ENCODE measurements around the gene HK3. TPM values are rescaled to one million over a fixed set of nuclear protein-coding genes. Genes with fewer than 3 reads are reported as not detected.

HK3 gene
- total RNA-seq, 1 donor from 2014 or later: not detected

- peaks cover 62% of the 10 kb centered on the region for H3K4me1 Mint-ChIP-seq
- H3K9me3 Mint-ChIP-seq: no peaks in the 10 kb centered on the region
- peaks cover 4% of the 10 kb centered on the region for H3K27me3 Mint-ChIP-seq (ENCODE audit: insufficient read depth, low read depth)
- peaks cover 10% of the 10 kb centered on the region for H4K20me1 ChIP-seq (ENCODE audit: low read depth)
- H3K4me1 ChIP-seq: peaks cover 6% of the 10 kb centered on the region
- no peak overlapping the region for H3K4me3 Mint-ChIP-seq
- TF ChIP-seq EZH2phosphoT487 (IDR thresholded peaks at IDR 0.05): no peak
- H3K79me2 ChIP-seq (ENCODE audit: low read depth): no peaks in the 10 kb centered on the region
- no peak overlapping the region for H2AFZ ChIP-seq (replicated peaks)
- no peak overlapping the region for H3K27ac ChIP-seq
- no peak overlapping the region for H3K4me2 ChIP-seq
- peak overlapping the region; percentile 26 for H3K27ac Mint-ChIP-seq
- DNase-seq (ENCODE audit: low spot score): no peak
- H3K9ac ChIP-seq: no peak overlapping the region
- no peaks in the 10 kb centered on the region for H3K27me3 ChIP-seq
- H3F3A ChIP-seq (ENCODE audit: low read depth): no peaks in the 10 kb centered on the region
- peaks cover 21% of the 10 kb centered on the region for H3K36me3 ChIP-seq
- peaks cover 36% of the 10 kb centered on the region for H3K36me3 Mint-ChIP-seq
- H3K9me3 ChIP-seq (ENCODE audit: low read depth): no peaks in the 10 kb centered on the region
- no peak overlapping the region for H3K4me3 ChIP-seq
Measured at GRCh38 chr5:176906126-176906525, 7.0 kb upstream of the HK3 start.

GRCh38 chr5:176904276-176904675 is 5.1 kb upstream of the HK3 start:
- DNase-seq (ENCODE audit: low spot score): no peak
- no peak overlapping the region for H3K27ac ChIP-seq

GRCh38 chr5:176902911-176903664 is 3.9 kb upstream of the HK3 start:
- H3K27me3 Mint-ChIP-seq (ENCODE audit: insufficient read depth, low read depth): peaks cover 8% of the 10 kb centered on the region
- Histone ChIP-seq H3K4me3 (no peak overlapping the region), H3F3A (ENCODE audit: low read depth) (no peaks in the 10 kb centered on the region), H2AFZ (replicated peaks) (no peak overlapping the region), H3K9ac (no peak overlapping the region), H3K9me3 (ENCODE audit: low read depth) (no peaks in the 10 kb centered on the region), H3K27me3 (no peaks in the 10 kb centered on the region), H4K20me1 (ENCODE audit: low read depth) (no peaks in the 10 kb centered on the region), H3K4me1 (no peaks in the 10 kb centered on the region), H3K27ac (peak overlapping the region; percentile 46), H3K4me2 (no peak overlapping the region), H3K36me3 (peaks cover 21% of the 10 kb centered on the region), H3K79me2 (ENCODE audit: low read depth) (no peaks in the 10 kb centered on the region)
- no peak overlapping the region for H3K4me3 Mint-ChIP-seq
- no peak for DNase-seq (ENCODE audit: low spot score)
- peak overlapping the region; percentile 2 for H3K27ac Mint-ChIP-seq
- TF ChIP-seq CTCF (IDR thresholded peaks at IDR 0.05): no peak
- no peak for TF ChIP-seq EZH2 (IDR thresholded peaks at IDR 0.05)
- TF ChIP-seq EZH2phosphoT487 (IDR thresholded peaks at IDR 0.05): no peak
- no peaks in the 10 kb centered on the region for H3K9me3 Mint-ChIP-seq
- H3K4me1 Mint-ChIP-seq: peaks cover 40% of the 10 kb centered on the region
- H3K36me3 Mint-ChIP-seq: peaks cover 36% of the 10 kb centered on the region

More at GRCh38 chr5:176904276-176904675, 5.1 kb upstream of the HK3 start:
- Mint-ChIP-seq H3K27me3 (ENCODE audit: insufficient read depth, low read depth) (peaks cover 8% of the 10 kb centered on the region), H3K9me3 (no peaks in the 10 kb centered on the region), H3K4me3 (no peak overlapping the region), H3K4me1 (peaks cover 49% of the 10 kb centered on the region), H3K27ac (peak overlapping the region; percentile 27), H3K36me3 (peaks cover 36% of the 10 kb centered on the region)
- Histone ChIP-seq H3K36me3 (peaks cover 21% of the 10 kb centered on the region), H3K27me3 (no peaks in the 10 kb centered on the region), H3K9ac (no peak overlapping the region), H3F3A (ENCODE audit: low read depth) (no peaks in the 10 kb centered on the region), H3K4me2 (no peak overlapping the region), H3K9me3 (ENCODE audit: low read depth) (no peaks in the 10 kb centered on the region), H3K79me2 (ENCODE audit: low read depth) (no peaks in the 10 kb centered on the region), H3K4me1 (no peaks in the 10 kb centered on the region), H3K4me3 (no peak overlapping the region), H4K20me1 (ENCODE audit: low read depth) (no peaks in the 10 kb centered on the region), H2AFZ (replicated peaks) (no peak overlapping the region)
- no peak for TF ChIP-seq EZH2phosphoT487 (IDR thresholded peaks at IDR 0.05)
- no peak for TF ChIP-seq EZH2 (IDR thresholded peaks at IDR 0.05)
- no peak for TF ChIP-seq CTCF (IDR thresholded peaks at IDR 0.05)

Measured in neural progenitor cell (in vitro differentiated cells).